Gastroesophageal sphincter (tissue), 4 donors: ENCODE measurements around the gene SLC38A5. TPM values are rescaled to one million over a fixed set of nuclear protein-coding genes. Genes with fewer than 3 reads are reported as not detected.
A peak's percentile ranks its signal among the peaks of the same experiment; 100 is the strongest.

ENCODE experiments used
- ATAC-seq: fragments of 150-250 bp; one replicate; pipeline ENCODE4 v1.9.1; 2016; ENCODE audit warnings: mild to moderate bottlenecking, moderate library complexity
- H3K27ac ChIP-seq, 4 donors: fragments of 200-600 bp; sonication (generic) in 3 of 4; 1 replicate in 3 of 4; 2 replicates in 1 of 4; pipeline ENCODE4 v1.5.1; 2016 to 2019
- H3K27me3 ChIP-seq: fragments of 200-600 bp; sonication (generic); one replicate; pipeline ENCODE4 v1.5.1; 2019
- H3K36me3 ChIP-seq, 2 donors: fragments of 200-600 bp; sonication (generic); one replicate each; pipeline ENCODE4 v1.5.1; 2019; ENCODE audit warnings: control low read depth in 1 of 2
- H3K4me1 ChIP-seq, 3 donors: fragments of 200-600 bp; sonication (generic); 1 replicate in 2 of 3; 2 replicates in 1 of 3; pipeline ENCODE4 v1.5.1; 2016 to 2019; ENCODE audit warnings: control low read depth in 2 of 3
- H3K4me3 ChIP-seq, 2 donors: fragments of 200-600 bp; sonication (generic); one replicate each; pipeline ENCODE4 v1.5.1; 2019; ENCODE audit warnings: mild to moderate bottlenecking in 1 of 2, moderate library complexity in 1 of 2
- H3K9me3 ChIP-seq, 3 donors: fragments of 200-600 bp; sonication (generic); one replicate each; pipeline ENCODE4 v1.5.1; 2017 to 2019; ENCODE audit warnings: control low read depth in 2 of 3
- EP300 ChIP-seq: sonication (generic); formaldehyde crosslinking; IDR thresholded peaks from one replicate; pipeline ENCODE4 v1.6.1; 2017; ENCODE audit warnings: antibody characterized with exemption, mild to moderate bottlenecking
- POLR2A ChIP-seq, 2 donors: fragments of 450-650 bp; IDR thresholded peaks; one replicate each; pipeline ENCODE4 v1.6.1; 2017; ENCODE audit warnings: antibody characterized with exemption in 2 of 2, mild to moderate bottlenecking in 2 of 2, moderate library complexity in 1 of 2
- POLR2AphosphoS5 ChIP-seq: sonication (generic); formaldehyde crosslinking; IDR thresholded peaks from one replicate; pipeline ENCODE4 v1.6.1; 2017; ENCODE audit warnings: antibody characterized with exemption
- WGBS, 2 donors: methylation state at CpG; one replicate each; pipeline ENCODE4 v1.1.5; 2018; ENCODE audit warnings: low coverage in 1 of 2; 5-methylcytosine and 5-hydroxymethylcytosine counted together
- total RNA-seq, 4 donors: library from RNA; depleted of rRNA; stranded (reverse); fragments of >200 nt; gene quantifications; one replicate each; pipeline ENCODE4 v1.1.0, GENCODE V29; 2016
- TF ChIP-seq, protein P1 (sequence below), 4 experiments: fragments of 200-600 bp in 2 of 4; fragments of 450-650 bp in 2 of 4; sonication (generic) in 1 of 4; IDR thresholded peaks; one replicate each; pipeline ENCODE4 v1.5.1; 2017 to 2019; ENCODE audit warnings: antibody characterized with exemption in 4 of 4, mild to moderate bottlenecking in 2 of 4, moderate library complexity in 2 of 4

Gene SLC38A5
- total RNA-seq, 4 donors from 2014 or later = 4.2 to 7.9 (median 4.7) TPM

DNA sequence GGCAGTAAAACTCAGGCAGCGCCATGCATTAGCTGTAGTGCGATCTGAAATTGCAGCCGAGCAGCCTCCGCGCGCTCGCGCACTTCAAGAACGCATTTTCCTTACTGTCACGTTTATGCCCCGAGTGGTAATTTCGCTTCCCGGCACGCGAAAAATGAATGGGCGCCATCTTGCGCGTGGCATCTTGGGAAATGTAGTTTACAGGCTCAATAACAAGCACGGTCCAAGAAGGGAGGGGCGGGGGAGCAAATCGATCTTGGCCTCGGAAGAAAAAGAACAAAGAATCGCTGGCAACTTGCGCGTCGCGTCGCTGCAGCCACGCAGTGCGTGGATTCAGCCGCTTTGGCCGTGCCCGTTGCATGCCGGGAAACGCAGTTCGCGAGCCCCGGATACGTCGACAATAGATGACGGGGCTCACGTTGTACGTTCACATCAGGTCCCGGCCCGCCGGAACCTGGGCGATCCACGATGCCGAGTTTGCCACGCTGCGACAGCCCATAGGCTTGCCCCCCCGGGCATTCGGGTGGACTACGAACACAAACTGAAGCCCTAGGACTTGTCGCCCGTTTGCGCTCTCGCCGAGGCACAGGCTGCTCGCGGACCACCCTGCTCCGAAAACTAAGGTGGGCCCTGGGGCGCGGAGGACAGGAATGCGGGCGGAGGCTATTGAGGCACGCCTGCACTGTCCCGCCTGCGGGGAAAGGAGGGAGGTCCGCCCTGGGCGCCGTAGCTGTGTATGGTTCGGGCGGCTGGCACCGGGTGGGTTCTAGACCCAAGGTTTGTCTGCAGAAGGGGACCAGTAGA lies 5.9 kb upstream of the SLC38A5 start, which contains the start of gene FTSJ1:
Gene FTSJ1, plus strand, starts transcription at position 426 of the 804 bp plus-strand sequence. CDS start 1,849 bp downstream, outside the sequence.
- H3K36me3 ChIP-seq = peaks cover 0 to 20% of the 10 kb centered on the region in 2 donors
- H3K4me1 ChIP-seq = peaks cover 0 to 22% (median 0%) of the 10 kb centered on the region in 3 donors
- H3K27ac ChIP-seq = peak within 1 kb of the TSS; percentile 75 to 89 (median 83)
- peak within 1 kb of the TSS; percentile 70 to 81 for H3K4me3 ChIP-seq
- H3K27me3 ChIP-seq = no peaks in the 10 kb centered on the region
- TF ChIP-seq POLR2AphosphoS5 (peak; percentile 67), EP300 (no peak), POLR2A (IDR thresholded peaks at IDR 0.05) (peak in 1 of 2 donors; percentile 35)
- H3K9me3 ChIP-seq = no peaks in the 10 kb centered on the region
- ATAC-seq = peak; percentile 96
- WGBS, 2 donors = 38% methylated on average over 18 of the region's 75 CpGs; no CpG with 5 or more reads in 1 of the 2 donors

DNA sequence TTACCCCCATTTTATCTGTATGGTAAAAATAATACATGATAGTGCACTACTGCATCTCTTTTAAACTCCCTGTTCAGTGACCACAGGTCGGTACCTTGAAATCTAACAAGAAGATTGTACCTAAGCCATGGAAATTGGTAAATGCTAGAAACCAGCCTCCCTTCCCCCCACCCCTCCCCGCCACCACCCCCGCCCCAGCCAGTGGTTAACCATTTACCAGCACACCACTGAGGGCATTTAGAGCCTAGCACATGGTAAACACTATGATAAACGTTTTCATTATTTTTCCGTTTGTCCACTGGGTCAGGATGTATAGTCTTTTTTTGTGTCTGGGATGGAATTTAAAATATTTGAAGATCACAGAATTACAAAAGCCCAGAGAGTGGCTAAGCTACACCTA lies 5.2 kb upstream of the SLC38A5 start:
- Histone ChIP-seq H3K27me3 (no peaks in the 10 kb centered on the region), H3K36me3 (peaks cover 0 to 13% of the 10 kb centered on the region in 2 donors), H3K9me3 (no peaks in the 10 kb centered on the region), H3K4me1 (peaks cover 0 to 22% (median 0%) of the 10 kb centered on the region in 3 donors), H3K4me3 (peak overlapping the region; percentile 70 to 81), H3K27ac (peak overlapping the region in 3 of 4 donors; percentile 81 to 89 (median 85))
- no peak for TF ChIP-seq EP300
- TF ChIP-seq, protein P1, sequence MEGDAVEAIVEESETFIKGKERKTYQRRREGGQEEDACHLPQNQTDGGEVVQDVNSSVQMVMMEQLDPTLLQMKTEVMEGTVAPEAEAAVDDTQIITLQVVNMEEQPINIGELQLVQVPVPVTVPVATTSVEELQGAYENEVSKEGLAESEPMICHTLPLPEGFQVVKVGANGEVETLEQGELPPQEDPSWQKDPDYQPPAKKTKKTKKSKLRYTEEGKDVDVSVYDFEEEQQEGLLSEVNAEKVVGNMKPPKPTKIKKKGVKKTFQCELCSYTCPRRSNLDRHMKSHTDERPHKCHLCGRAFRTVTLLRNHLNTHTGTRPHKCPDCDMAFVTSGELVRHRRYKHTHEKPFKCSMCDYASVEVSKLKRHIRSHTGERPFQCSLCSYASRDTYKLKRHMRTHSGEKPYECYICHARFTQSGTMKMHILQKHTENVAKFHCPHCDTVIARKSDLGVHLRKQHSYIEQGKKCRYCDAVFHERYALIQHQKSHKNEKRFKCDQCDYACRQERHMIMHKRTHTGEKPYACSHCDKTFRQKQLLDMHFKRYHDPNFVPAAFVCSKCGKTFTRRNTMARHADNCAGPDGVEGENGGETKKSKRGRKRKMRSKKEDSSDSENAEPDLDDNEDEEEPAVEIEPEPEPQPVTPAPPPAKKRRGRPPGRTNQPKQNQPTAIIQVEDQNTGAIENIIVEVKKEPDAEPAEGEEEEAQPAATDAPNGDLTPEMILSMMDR (IDR thresholded peaks at IDR 0.05) = no peak
- 3 to 43% methylated on average over 2 to 4 of the region's 5 CpGs for WGBS, 2 donors
- no peak for ATAC-seq

DNA sequence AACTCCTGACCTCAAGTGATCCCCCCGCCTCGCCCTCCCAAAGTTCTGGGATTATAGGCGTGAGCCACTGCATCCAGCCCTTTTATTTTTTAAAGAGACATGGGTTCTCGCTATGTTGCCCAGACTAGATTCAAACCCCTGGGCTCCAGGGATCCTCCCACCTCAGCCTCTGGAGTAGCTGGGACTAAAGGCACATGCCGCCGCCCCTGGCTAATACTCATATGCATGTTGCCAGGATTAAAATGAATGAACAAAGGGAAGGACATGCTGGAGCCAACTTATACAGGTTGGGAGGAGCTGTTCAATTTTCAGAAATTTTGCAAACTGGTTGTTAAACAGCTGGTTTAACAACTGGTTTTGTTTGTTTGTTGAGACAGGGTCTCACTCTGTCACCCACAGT lies 4.5 kb upstream of the SLC38A5 start:
- TF ChIP-seq POLR2A (IDR thresholded peaks at IDR 0.05) (no peak), POLR2AphosphoS5 (no peak), EP300 (no peak)
- TF ChIP-seq, protein P1 (IDR thresholded peaks at IDR 0.05) = no peak
- Histone ChIP-seq H3K27me3 (no peaks in the 10 kb centered on the region), H3K9me3 (no peaks in the 10 kb centered on the region), H3K27ac (no peak overlapping the region), H3K4me1 (peaks cover 0 to 22% (median 0%) of the 10 kb centered on the region in 3 donors), H3K36me3 (peaks cover 0 to 10% of the 10 kb centered on the region in 2 donors), H3K4me3 (no peak overlapping the region)
- no peak for ATAC-seq
- 100% methylated on average over 1 of the region's 6 CpGs; no CpG with 5 or more reads in 1 of the 2 donors for WGBS, 2 donors

DNA sequence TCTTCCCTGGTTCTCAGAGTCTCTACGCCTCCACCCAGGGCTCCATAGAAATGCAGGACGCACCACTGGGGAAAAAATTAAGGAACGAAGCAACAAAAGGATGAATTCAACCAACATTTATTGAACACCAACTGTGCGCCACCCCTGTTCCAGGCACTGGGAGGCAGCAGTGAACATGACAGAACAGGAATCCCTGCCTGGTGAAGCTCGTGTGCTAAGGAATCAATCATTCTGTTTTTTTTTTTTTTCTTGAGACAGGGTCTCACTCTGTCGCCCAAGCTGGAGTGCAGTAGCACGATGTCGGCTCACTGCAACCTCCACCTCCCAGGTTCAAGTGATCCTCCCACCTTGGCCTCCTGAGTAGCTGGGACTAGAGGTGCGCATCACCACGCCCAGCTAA lies 4.1 kb upstream of the SLC38A5 start:
- no peak overlapping the region for H3K4me3 ChIP-seq
- peaks cover 0 to 22% (median 0%) of the 10 kb centered on the region in 3 donors for H3K4me1 ChIP-seq
- WGBS, 2 donors = 45 to 53% methylated on average over 3 of the region's 10 CpGs
- TF ChIP-seq EP300 = no peak
- H3K27ac ChIP-seq = no peak overlapping the region
- peaks cover 0 to 6% of the 10 kb centered on the region in 2 donors for H3K36me3 ChIP-seq
- no peaks in the 10 kb centered on the region for H3K9me3 ChIP-seq
- ATAC-seq = no peak
- no peaks in the 10 kb centered on the region for H3K27me3 ChIP-seq

DNA sequence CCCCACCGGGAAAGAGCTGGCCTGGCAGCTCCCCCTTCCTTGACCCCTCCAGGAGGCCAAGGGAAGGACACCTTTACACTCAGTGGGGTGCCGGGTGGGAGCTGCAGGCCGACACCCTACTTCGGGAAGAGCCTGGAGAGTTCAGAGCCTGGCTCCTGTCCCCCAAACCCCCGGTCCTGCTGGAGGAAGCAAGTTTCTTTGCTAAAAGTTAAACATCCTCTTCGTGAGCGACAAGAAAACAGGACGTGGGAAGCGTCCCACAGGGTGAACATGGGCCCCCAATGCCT lies 3.6 kb upstream of the SLC38A5 start:
- no peak overlapping the region for H3K4me3 ChIP-seq
- H3K27ac ChIP-seq = no peak overlapping the region
- ATAC-seq = no peak
- H3K36me3 ChIP-seq = peaks cover 0 to 5% of the 10 kb centered on the region in 2 donors
- TF ChIP-seq POLR2A (IDR thresholded peaks at IDR 0.05) = no peak
- TF ChIP-seq, protein P1 (IDR thresholded peaks at IDR 0.05) = no peak
- TF ChIP-seq POLR2AphosphoS5 = no peak
- TF ChIP-seq EP300 = no peak
- no peaks in the 10 kb centered on the region for H3K27me3 ChIP-seq
- 67 to 80% methylated on average over 1 to 3 of the region's 9 CpGs for WGBS, 2 donors
- peaks cover 0 to 27% (median 0%) of the 10 kb centered on the region in 3 donors for H3K4me1 ChIP-seq
- H3K9me3 ChIP-seq = no peaks in the 10 kb centered on the region
